Endothelial cell (in vitro differentiated cells): ENCODE results near the gene PEMT. TPM values are rescaled to one million over a fixed set of nuclear protein-coding genes. Genes with fewer than 3 reads are reported as not detected.

ENCODE experiments used
- DNase-seq: peaks from one replicate; pipeline ENCODE4 v3.0.0; 2021; ENCODE audit warnings: low spot score
- H3K27ac Mint-ChIP-seq: one replicate; pipeline ENCODE4 v1.8.0; 2021; ENCODE audit warnings: mixed read lengths, inconsistent platforms; ENCODE audit not compliant: unreplicated experiment
- H3K27me3 Mint-ChIP-seq: one replicate; pipeline ENCODE4 v1.8.0; 2021; ENCODE audit warnings: mild to moderate bottlenecking, moderate library complexity, mixed read lengths, inconsistent platforms; ENCODE audit not compliant: unreplicated experiment
- H3K36me3 Mint-ChIP-seq: one replicate; pipeline ENCODE4 v1.8.0; 2021; ENCODE audit warnings: mild to moderate bottlenecking, low read depth, mixed read lengths, inconsistent platforms; ENCODE audit not compliant: unreplicated experiment
- H3K4me1 Mint-ChIP-seq: one replicate; pipeline ENCODE4 v1.8.0; 2021; ENCODE audit warnings: mild to moderate bottlenecking, mixed read lengths, inconsistent platforms; ENCODE audit not compliant: unreplicated experiment
- H3K4me3 Mint-ChIP-seq: one replicate; pipeline ENCODE4 v1.8.0; 2021; ENCODE audit warnings: mild to moderate bottlenecking, mixed read lengths, inconsistent platforms; ENCODE audit not compliant: unreplicated experiment
- H3K9me3 Mint-ChIP-seq: one replicate; pipeline ENCODE4 v1.8.0; 2021; ENCODE audit warnings: mixed read lengths, inconsistent platforms; ENCODE audit not compliant: unreplicated experiment
- CTCF ChIP-seq: fragments of 200-600 bp; sonication (generic); IDR thresholded peaks from one replicate; pipeline ENCODE4 v1.5.0; 2021; ENCODE audit warnings: antibody characterized with exemption; ENCODE audit not compliant: unreplicated experiment
- total RNA-seq: library from RNA; stranded (reverse); fragmentation: NEBNext Ultra II Directional; extraction: Animal tissue kit (Norgen Biotek cat#: 25700); gene quantifications from one replicate; pipeline ENCODE4 v1.2.1, GENCODE V29; 2021; ENCODE audit not compliant: unreplicated experiment

PEMT gene
- total RNA-seq, 1 donor from 2014 or later = 29.7 TPM

- no peak overlapping the region for H3K27ac Mint-ChIP-seq
- no peak for DNase-seq
- peaks cover 10% of the 10 kb centered on the region for H3K27me3 Mint-ChIP-seq
- no peaks in the 10 kb centered on the region for H3K9me3 Mint-ChIP-seq
- no peak overlapping the region for H3K4me3 Mint-ChIP-seq
- H3K36me3 Mint-ChIP-seq = no peaks in the 10 kb centered on the region
- TF ChIP-seq CTCF = no peak
- H3K4me1 Mint-ChIP-seq = no peaks in the 10 kb centered on the region
Observed at GRCh38 chr17:17503566-17504130, 87.9 kb downstream of the PEMT start.

GRCh38 chr17:17502741-17503565 lies 88.6 kb downstream of the PEMT start:
- Mint-ChIP-seq H3K4me1 (no peaks in the 10 kb centered on the region), H3K9me3 (no peaks in the 10 kb centered on the region), H3K27me3 (peaks cover 13% of the 10 kb centered on the region), H3K36me3 (no peaks in the 10 kb centered on the region), H3K27ac (no peak overlapping the region), H3K4me3 (no peak overlapping the region)
- no peak for DNase-seq
- TF ChIP-seq CTCF = no peak

- Mint-ChIP-seq H3K27ac (no peak overlapping the region), H3K4me3 (no peak overlapping the region), H3K27me3 (peaks cover 16% of the 10 kb centered on the region), H3K36me3 (no peaks in the 10 kb centered on the region), H3K4me1 (peaks cover 3% of the 10 kb centered on the region), H3K9me3 (no peaks in the 10 kb centered on the region)
- DNase-seq = no peak
- TF ChIP-seq CTCF = no peak
Observed at GRCh38 chr17:17500999-17501605, 90.4 kb downstream of the PEMT start.

GRCh38 chr17:17499402-17500145 lies 91.9 kb downstream of the PEMT start:
- H3K27ac Mint-ChIP-seq = no peak overlapping the region
- H3K36me3 Mint-ChIP-seq = no peaks in the 10 kb centered on the region
- no peak for DNase-seq
- peaks cover 7% of the 10 kb centered on the region for H3K4me1 Mint-ChIP-seq
- H3K27me3 Mint-ChIP-seq = peaks cover 16% of the 10 kb centered on the region
- H3K9me3 Mint-ChIP-seq = no peaks in the 10 kb centered on the region
- H3K4me3 Mint-ChIP-seq = no peak overlapping the region
- no peak for TF ChIP-seq CTCF
